Neutrophil (primary cell): ENCODE measurements around the gene SLC12A8.

Experiments
- H3K27ac ChIP-seq: fragments of 200-600 bp; sonication (generic); 2 replicates; pipeline ENCODE4 v1.5.1; 2016; ENCODE audit warnings: mild to moderate bottlenecking, moderate library complexity
- H3K27me3 ChIP-seq: fragments of 200-600 bp; sonication (generic); 2 replicates; pipeline ENCODE4 v1.6.0; 2016; ENCODE audit warnings: mild to moderate bottlenecking
- H3K36me3 ChIP-seq: fragments of 200-600 bp; sonication (generic); 2 replicates; pipeline ENCODE4 v1.5.1; 2017
- H3K4me1 ChIP-seq, 2 experiments: fragments of 200-600 bp in 1 of 2; sonication (generic) in 1 of 2; 1 replicate in 1 of 2; 2 replicates in 1 of 2; pipeline versions ENCODE4 v1.5.1 to v1.6.1; 2013 to 2016; ENCODE audit warnings: low read depth in 1 of 2, low read length in 1 of 2, mild to moderate bottlenecking in 1 of 2, moderate library complexity in 1 of 2; ENCODE audit not compliant: control insufficient read depth in 1 of 2, insufficient read depth in 1 of 2
- H3K4me3 ChIP-seq, 2 experiments: fragments of 200-600 bp in 1 of 2; sonication (generic) in 1 of 2; 1 replicate in 1 of 2; 2 replicates in 1 of 2; pipeline ENCODE4 v1.5.1; 2013 to 2016; ENCODE audit warnings: low read depth in 1 of 2, low read length in 1 of 2, mild to moderate bottlenecking in 1 of 2, moderate library complexity in 1 of 2
- H3K9me3 ChIP-seq: fragments of 200-600 bp; sonication (generic); 2 replicates; pipeline ENCODE4 v1.5.1; 2016
- TF ChIP-seq, protein P1 (sequence below): fragments of 200-600 bp; sonication (generic); IDR thresholded peaks from 2 replicates; pipeline ENCODE4 v1.5.1; 2016; ENCODE audit warnings: antibody characterized with exemption

SLC12A8 gene

GRCh38 chr3:125238759-125239158 is 26.2 kb upstream of the SLC12A8 start:
- TF ChIP-seq, protein P1, sequence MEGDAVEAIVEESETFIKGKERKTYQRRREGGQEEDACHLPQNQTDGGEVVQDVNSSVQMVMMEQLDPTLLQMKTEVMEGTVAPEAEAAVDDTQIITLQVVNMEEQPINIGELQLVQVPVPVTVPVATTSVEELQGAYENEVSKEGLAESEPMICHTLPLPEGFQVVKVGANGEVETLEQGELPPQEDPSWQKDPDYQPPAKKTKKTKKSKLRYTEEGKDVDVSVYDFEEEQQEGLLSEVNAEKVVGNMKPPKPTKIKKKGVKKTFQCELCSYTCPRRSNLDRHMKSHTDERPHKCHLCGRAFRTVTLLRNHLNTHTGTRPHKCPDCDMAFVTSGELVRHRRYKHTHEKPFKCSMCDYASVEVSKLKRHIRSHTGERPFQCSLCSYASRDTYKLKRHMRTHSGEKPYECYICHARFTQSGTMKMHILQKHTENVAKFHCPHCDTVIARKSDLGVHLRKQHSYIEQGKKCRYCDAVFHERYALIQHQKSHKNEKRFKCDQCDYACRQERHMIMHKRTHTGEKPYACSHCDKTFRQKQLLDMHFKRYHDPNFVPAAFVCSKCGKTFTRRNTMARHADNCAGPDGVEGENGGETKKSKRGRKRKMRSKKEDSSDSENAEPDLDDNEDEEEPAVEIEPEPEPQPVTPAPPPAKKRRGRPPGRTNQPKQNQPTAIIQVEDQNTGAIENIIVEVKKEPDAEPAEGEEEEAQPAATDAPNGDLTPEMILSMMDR = no peak
- Histone ChIP-seq H3K9me3 (no peaks in the 10 kb centered on the region), H3K4me1 (peaks cover 0 to 5% of the 10 kb centered on the region in 2 experiments), H3K27ac (no peak overlapping the region), H3K36me3 (peaks cover 17% of the 10 kb centered on the region), H3K27me3 (no peaks in the 10 kb centered on the region), H3K4me3 (no peak overlapping the region)

DNA sequence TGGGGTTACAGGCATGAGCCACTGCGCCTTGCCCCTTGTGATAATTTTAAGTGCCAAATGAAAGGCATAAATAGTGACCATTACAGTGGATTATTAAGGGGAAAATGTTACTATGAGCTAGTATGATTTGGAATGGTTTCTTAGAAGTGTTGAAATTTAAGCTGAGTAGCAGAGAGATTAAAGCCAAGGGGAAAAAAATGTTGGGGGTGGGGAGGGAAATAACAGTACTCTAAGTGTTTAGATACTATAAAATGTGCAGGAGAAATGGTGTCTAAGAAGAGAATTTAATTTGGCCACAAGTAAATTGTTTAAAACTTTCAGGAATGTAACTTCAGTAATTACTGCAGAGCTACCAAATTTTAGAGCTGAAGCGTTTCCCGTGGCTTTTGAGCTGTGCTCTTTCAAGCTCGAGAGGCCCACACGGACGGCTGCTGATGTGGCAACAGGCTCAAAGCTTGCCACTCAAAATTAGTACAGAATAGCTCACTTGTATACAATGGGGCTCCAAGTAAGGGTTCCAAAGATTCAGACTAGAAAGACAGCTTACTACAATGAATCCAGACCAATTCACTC is 23.9 kb upstream of the SLC12A8 start:
- Histone ChIP-seq H3K4me1 (peaks cover 0 to 5% of the 10 kb centered on the region in 2 experiments), H3K36me3 (peaks cover 31% of the 10 kb centered on the region)
- TF ChIP-seq, protein P1 = no peak

GRCh38 chr3:125234831-125235230 is 22.3 kb upstream of the SLC12A8 start:
- Histone ChIP-seq H3K9me3 (no peaks in the 10 kb centered on the region), H3K27ac (no peak overlapping the region), H3K27me3 (no peaks in the 10 kb centered on the region), H3K4me1 (no peaks in the 10 kb centered on the region), H3K4me3 (no peak overlapping the region), H3K36me3 (peaks cover 31% of the 10 kb centered on the region)
- TF ChIP-seq, protein P1 = no peak

More for the DNA sequence above, 23.9 kb upstream of the SLC12A8 start:
- Histone ChIP-seq H3K27ac (no peak overlapping the region), H3K9me3 (no peaks in the 10 kb centered on the region), H3K4me3 (no peak overlapping the region), H3K27me3 (no peaks in the 10 kb centered on the region)

GRCh38 chr3:125232401-125232800 is 19.9 kb upstream of the SLC12A8 start:
- Histone ChIP-seq H3K4me1 (no peaks in the 10 kb centered on the region), H3K27me3 (no peaks in the 10 kb centered on the region), H3K9me3 (no peaks in the 10 kb centered on the region), H3K27ac (no peak overlapping the region), H3K36me3 (peaks cover 40% of the 10 kb centered on the region), H3K4me3 (no peak overlapping the region)
- TF ChIP-seq, protein P1 = no peak

DNA sequence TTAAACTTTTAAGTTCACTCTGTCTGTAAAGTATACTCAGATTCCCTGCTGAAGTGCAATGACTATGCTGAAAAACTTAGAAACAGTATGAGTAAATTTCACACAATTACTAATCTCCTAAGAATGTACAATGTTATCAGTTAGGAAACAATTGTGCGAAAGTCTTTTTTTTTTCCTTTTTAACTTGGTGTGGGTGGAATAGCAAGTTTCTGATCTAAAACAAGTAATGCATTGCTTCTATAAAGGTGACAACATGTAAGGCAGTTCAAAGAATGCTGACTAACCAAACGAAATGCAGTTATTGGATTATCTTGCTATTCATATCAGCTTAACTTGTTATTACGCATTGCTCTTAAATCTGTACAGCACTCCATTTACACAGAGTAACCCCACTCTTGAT is 19.3 kb upstream of the SLC12A8 start:
- H3K36me3 ChIP-seq = peaks cover 40% of the 10 kb centered on the region
- H3K27me3 ChIP-seq = no peaks in the 10 kb centered on the region
- TF ChIP-seq, protein P1 = no peak
- H3K9me3 ChIP-seq = no peaks in the 10 kb centered on the region
- H3K4me3 ChIP-seq = no peak overlapping the region
- H3K4me1 ChIP-seq = no peaks in the 10 kb centered on the region
- H3K27ac ChIP-seq = no peak overlapping the region
